GDM1 (cell line): ENCODE results near the gene MZT2B.
"Not testable (repeated sequence)": the region's sequence is repeated elsewhere in the genome, so short reads cannot be mapped to it uniquely, and the experiment has no call there.

Source experiments
- DNase-seq: peaks from one replicate; lab custom pipeline; 2025; lab: John Stamatoyannopoulos, UW

MZT2B gene

DNA sequence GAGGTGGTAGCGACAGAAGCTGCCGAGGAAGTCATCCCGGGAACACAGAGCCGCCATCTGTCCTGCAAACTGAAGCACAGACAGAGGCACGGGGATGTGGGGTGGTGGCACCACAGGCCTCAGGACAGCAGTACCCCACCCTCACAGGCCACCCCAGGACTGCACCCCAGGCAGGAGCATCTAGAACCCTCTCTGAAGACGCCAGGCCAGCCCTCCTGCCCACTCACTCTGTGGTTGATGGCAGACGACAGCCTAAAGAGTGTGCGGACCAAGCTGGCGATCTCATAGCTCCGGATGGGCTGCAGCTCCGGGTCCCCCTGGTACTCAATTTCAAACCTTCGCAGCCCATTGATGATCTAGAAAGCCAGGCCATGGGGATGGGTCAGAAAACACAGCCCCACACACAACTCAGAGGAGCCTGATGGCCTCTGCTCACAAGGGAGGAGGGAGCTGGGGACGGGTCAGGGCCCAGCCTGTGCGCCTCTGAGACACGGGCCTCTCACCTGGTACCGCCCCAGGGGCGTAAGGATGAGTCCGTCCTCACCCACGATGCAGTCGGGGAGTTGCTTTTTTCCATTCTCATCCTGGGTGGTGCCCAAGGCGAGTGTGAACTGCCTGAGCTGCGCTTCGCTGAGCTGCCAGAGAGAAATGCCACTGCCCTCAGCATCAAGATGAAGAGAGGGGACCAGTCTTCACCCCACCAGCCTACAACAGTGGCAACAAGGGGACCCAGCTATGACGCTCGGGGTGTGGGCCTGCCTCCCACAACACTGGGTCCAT, 29.1 kb upstream of the MZT2B start:
- DNase-seq: no peak

DNA sequence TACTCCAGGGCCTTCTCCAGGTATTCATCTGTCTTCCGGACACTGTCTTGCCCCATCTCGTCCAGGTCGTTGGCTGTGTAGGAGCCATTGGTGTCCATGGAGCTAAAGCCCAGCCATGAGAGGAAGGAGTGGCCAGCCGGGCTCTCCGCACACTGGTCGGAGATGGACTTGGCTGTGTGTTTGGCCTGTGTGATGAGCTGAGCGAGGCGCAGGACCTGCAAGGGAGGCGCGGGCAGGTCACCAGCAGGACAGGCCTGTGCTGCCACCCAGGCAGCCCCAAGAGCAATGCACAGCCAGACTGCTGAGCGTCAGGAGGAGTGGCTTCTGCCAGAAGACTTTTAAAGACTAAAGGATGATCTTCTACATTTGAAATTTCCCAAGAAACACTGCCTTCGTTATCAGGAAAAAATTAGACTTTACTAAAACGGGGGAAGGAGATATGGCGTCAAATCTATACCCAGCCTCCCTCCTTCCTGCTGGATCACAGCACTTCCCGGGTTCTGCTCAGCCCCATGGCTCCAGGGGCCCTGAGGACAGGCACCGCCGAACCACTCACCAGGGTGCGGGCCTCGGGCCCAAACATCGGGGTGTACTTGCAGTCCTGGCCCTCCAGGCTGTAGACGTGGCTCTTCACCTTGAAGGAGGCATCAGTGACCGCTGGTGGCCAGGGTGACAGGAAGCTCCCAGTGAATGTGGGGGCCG, 28.2 kb upstream of the MZT2B start:
- not testable (repeated sequence) for DNase-seq

DNA sequence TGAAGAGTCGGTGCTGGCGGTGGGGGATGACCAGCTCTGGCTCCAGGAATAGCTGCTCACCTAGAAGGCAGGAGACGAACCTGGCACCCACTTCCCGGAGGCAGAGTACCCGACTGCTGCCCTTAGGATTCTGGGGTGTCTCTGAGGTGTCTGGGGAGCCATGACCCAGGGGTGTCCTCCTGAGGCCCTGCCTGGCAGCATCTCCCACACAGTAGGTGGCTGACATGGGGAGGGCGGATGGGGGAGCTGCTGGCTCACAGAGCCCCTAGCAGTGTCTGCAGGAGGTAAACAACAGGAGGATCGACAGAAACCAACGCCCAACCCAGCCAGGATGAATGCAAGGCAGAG, 27.7 kb upstream of the MZT2B start:
- not testable (repeated sequence) for DNase-seq

DNA sequence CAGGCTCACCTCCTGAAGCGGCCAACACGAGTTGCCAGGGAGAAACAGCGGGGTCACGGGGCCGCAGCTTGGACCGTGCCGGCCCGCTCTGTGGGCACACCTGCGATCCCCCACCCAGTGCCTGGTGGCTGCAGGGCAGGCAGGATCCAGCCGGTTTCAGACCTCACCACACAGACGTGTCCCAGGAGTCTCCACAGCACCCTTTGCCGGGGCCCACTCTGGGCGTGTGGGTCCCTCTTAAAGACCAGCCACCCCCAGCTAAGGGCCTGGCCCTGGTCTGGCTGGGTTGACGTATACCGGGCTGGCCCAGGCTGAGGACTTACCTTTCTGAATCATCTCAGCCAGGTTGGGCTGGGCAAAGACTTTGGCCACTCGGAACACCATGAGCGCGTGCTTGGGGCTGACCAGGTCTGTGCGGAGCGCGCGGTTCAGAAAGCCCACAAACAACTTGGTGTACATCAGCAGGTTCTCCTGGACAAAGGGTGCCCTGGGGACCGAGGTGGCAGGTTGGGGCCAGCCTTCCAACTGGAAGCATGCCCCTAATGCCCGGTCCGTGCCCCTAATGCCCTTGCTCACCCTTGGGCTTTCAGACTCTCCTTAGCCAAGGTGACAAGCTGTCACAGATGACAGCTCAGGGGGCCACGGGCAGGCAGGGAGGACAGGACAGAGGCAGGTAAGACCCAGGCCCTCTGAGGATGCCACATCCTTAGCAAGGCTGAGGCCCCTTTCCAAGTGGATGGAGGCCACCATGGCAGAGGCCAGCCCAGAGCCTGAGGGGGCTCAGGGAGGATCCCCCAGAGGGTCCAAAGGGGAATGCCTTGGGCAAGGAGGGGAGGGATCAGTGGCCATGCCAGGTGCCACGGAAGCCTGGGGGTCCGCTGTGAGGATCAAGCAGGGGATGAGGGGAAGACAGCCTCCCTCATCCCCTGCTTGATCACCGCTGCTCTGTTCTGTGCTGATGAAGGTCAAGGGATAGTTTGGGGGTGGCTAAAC, 27.0 kb upstream of the MZT2B start:
- no peak for DNase-seq

DNA sequence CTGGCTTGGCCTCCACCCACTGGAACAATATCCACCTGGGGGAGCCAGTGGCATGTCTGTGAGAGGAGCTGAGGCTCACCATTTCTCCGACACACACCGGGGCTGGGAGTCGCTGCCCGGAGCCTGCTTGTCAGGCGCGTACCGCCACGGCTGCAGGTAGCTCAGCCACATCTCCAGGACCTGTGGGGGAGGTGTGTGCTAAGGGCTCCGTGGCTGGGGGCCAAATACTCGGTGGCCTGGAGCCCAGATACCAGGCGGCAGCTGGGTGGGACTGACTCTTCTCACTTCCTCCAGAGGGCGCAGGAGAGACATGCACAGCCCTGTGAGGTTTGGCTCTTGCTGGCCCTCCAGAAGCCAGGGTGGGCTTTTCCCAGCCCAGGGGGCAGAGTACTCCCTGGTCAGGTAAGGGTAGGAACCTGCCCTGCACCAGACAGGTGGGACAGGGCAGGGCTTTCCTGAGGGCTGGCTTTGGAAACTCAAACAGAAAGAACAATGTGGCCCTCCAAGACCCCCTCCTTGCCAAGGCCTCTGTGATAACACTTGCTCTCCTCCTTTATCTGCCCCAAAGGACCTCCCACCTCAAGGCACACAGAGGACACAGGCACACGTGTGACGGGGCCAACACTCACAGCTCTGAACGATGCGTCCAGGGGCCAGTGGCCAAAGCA, 26.0 kb upstream of the MZT2B start:
- not testable (repeated sequence) for DNase-seq

DNA sequence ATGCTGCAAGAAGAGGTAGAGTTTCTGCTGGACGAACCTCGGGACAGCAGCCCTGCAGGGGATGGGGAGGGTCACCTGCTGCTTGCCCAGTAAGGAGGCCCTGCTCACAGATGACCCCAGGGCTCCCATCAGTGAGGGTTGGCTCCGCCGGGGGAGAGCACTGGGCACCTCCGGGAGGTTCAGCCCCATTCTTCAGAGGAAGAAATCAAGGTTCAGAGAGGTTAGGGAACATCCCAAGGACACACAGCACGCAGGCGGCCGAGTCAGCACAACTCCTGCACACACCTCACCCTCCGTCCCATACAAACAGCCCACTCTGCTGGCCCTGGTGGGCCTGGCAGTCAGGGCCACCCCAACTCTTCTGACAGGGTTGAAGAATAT, 25.4 kb upstream of the MZT2B start:
- DNase-seq: no peak

DNA sequence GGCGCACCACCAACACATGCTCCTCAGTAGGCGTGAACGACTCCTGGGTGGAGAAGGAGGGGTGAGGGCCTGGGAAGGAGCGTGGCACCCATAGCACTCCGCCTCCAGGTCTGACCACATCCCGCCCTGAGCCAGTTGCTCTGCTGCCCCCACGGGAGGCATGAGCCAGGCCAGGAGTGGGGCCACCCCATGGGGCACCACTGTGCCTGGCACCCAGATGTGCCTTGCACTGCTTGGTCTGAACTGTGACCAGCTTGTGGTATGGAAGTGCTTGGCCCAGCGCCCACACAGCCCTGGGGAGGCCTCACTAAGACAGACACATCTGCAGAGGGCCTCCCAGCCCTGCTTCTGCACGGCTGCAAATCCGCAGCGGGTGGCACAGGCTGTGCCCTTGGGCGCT, 24.7 kb upstream of the MZT2B start:
- DNase-seq: not testable (repeated sequence)

DNA sequence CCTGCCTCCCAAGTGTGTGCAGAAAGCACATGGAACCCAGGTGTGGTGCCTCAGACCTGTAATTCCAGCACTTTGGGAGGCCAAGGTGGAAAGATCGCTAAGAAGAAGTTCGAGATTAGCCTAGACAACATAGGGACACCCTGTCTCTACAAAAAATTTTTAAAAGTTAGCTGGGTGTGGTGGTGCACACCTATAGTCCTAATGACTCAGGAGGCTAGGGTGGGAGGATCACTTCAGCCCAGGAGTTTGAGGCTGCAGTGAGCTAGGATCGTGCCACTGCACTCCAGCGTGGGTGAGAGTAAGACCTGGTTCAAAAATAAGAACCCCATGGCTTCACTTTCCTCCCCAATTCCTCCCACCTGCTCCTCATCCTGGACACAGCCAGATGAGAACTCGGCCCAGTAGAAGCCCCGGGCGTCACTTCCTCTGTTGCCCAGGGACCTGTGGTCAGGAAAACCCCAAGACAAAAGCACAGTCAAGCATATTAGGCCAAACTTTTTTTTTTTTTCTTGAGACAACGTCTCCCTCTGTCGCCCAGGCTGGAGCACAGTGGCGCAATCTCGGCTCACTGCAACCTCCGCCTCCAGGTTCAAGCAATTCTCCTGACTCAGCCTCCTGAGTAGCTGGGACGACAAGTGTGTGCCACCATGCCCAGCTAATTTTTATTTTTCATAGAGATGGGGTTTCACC, 24.1 kb upstream of the MZT2B start:
- not testable (repeated sequence) for DNase-seq

DNA sequence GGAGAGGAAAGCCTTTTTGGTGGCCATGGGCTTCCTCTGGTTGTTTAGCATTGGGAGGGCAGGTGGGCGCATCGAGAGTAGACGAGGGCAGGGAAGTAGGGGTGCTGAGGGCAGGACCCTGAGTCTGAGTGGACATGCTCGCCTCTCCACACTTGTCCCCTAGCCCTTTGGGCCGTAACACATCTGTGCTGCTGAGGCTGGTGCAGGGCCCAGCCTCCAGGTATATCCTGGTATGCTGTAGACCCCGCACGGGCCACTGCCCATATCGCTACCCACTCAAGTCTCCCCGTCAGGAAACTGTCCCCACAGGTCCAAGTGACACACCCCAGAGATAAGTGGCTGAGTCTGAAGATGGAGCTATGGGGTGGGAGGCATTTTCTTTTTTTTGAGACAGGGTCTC, 23.4 kb upstream of the MZT2B start:
- no peak for DNase-seq

DNA sequence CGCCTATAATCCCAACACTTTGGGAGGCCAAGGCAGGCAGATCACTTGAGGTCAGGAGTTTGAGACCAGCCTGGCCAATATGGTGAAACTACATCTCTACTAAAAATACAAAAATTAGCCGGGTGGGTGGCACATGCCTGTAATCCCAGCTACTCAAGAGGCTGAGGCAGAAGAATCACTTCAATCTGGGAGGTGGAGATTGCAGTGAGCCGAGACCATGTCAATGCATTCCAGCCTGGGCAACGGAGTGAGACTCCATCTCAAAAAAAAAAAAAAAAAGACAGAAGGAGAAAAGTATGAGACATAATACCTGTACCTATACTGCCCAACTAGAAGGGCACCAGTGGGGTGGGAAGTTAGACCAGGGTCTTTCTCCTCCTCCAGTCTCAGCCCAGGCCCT, 22.7 kb upstream of the MZT2B start:
- DNase-seq: not testable (repeated sequence)

DNA sequence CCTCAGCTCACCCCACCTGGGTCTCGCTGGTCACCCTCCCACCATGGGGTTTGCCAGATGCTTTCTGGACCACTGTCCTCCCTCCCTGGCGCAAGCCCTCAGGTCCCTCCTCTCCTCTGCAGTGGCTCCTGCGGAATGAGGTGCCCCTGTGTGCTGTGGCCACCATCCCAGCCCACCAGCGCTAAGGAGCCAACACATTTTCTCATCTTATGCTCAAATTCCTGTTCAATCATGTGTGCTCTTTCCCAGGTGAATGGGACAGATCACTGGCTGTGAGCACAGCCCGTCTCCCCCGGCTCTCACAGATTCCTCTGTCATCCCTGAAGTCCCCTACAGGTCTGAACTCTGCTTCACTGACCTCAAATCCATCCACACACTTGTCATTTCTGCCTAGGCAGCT, 21.9 kb upstream of the MZT2B start:
- no peak for DNase-seq

DNA sequence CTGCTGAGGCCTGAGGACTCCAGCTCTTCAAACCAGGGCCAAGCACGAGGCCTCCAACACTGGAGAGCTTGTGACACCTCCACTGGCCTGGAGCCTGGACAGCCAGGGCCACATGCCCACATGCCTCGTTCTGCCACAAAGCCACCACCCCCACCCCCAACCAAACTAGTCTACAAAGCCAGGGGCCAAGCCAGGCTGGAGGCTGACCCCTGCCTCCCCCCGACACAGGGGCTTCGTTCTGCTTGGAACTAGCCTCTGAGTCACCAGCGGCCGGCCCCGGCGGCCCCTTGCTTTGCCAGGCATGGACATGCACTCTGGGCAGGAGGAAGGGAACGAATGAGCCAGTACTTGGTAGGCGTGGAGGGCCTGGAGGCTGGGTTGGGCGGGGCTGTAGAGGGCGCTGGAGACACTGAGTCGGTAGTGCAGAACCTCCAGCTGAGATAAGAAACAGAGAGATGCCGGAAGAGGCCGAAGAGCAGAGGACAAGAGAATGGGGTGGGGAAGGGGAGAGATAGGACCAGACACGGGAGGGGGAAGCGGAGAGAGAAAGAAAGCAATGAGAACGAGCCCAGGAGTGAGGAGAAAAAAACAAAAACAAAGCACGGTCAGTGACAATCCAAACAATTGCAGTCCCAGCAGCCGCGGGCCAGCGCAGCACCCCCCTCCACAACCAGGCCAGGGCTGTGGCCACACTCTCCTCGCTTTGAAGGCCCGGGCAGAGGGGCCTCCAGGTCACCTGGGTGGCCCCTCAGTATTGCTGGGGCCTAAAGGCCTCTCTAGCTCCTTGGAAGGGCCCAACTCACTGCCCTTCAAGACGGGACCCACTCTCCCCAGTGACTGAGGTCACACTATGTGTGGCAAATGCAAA, 21.0 kb upstream of the MZT2B start:
- DNase-seq: not testable (repeated sequence)

DNA sequence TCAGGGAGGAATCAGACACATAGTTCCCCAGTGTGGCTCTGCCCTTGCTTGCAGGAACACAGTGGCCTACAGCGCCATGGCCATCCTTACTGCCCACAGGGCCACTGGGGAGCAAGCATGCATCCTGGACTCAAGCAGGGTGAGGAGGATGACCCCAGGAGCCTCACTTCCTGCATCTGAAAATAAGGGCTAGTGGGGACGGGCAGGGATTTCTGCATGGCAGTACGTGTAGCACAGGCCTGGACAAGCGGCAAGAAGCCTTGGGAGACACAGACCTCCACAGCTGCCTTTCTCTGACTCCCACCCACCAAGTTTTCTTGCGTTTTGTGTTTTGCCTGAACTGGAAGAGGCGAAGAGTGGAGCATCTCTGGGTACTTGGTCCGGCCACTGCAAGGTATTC, 19.6 kb upstream of the MZT2B start:
- not testable (repeated sequence) for DNase-seq

DNA sequence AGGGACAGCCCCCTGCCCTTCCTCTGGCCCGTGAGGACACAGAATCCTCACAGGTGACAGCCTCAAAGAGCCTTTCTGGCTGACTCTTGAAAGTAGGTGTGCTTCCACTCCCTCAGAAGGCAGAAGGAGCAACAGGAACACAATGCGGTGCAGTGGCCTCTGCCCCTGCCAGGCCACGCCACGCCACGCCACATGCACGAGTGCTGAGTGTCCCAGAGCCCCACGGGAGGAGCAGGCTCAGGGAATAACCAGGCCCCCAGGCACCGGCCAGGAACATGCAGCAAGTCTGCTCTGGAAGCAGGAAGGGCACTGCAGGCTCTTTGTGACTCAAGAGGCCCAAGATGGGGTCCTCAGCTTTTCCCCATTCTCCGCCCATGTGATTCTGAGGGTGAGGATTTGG, 19.1 kb upstream of the MZT2B start:
- no peak for DNase-seq

DNA sequence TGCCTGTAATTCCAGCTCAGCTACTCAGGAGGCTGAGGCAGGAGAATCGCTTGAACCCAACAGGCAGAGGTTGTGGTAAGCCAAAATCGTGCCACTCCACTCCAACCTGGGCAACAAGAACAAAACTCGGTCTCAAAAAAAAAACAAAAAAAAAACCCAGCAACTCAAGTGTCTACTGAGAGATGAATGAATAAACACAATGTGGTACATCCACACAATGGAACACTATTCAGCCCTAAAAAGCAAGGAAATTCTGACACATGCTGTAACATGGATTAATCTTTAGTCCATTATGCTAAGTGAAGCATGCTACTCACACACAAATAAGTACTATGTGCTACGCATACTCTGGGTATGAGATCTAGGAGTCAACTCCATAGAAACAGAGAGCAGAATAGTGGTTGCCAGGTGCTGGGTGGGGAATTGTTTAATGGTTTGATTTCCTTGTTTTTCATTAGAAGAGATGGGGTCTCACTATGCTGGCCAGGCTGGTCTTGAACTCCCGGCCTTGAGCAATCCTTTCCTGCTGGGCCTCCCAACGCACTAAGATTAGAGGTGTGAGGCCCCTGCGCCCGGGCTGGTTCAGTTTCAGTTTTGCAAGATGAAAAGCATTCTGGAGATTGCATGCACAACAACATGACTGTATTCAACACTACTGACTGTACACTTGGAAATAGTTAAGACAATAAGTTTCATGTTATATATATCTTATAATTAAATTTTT, 16.6 kb upstream of the MZT2B start:
- no peak for DNase-seq

DNA sequence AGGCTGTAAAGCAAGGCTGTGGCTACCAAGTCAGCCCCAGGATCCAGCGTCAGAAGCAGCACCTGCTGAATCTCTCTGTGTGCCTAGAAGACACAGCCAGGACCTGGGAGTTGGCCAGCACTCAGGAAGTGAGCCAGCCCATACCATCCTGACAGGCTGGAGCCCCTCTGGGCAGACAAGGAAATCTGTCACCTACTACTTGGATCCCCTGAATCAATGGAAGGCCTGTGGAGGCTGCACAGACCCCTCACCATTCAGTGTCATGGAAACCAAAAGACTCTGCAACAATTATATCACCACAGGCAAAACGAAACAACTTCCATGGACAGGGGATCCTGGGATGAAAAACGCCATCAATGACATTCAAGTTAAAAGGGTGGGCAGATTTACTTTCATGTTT, 15.5 kb upstream of the MZT2B start:
- DNase-seq: not testable (repeated sequence)

DNA sequence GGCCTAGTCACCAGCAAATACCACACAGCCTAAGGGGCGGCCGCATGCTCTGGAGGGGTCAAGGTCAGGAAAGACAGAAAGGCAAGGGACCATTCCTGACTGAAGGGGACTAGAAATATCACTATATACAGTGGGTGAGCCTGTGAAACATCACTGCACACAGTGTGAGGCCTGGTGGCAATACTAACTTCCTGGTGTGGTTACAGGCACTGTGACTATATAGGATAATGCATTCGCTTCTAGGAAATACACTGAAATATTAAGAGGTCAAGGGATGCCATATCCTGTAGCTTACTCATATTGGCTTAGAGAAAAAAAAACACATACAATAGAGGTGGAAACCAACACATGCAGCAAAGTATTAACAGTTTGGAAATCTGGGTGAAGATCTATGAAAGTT, 12.9 kb upstream of the MZT2B start:
- DNase-seq: not testable (repeated sequence)

DNA sequence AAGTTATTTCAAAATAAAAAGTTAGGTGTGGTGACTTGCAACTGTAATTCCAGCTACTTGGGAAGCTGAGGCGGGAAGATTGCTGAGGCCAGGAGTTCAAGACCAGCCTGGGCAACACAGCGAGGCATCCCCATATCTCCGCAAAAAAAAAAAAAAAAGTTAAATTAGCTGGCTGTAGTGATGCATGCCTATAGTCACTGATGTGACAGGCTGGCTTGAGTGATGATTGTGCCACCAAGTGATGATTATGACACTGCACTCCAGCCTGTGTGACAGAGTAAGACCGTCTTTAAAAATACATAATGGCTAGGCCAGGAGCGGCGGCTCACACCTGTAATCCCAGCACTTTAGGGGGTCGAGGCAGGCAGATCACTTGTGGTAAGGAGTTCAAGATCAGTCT, 12.2 kb upstream of the MZT2B start:
- no peak for DNase-seq

DNA sequence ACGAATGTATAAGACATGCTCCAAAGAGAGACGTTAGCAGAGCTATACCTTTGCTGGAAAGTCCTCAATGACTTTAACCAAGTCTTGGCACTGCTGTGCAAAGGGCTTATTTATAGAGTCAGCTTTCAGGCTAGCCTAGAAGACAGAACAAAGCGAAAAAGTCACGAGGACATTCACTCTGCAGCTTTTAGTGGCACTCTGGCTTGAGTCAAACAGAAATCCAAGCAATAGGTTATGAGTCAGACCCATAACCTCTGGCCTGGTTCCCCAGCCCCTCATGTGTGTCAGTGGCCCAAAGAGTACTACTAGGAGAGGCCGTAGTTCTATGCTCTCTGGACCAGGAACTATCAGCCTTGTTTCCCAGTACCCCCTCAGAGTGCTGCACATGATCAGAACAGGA, 7.2 kb upstream of the MZT2B start:
- DNase-seq: not testable (repeated sequence)
